Stimulated activated CD8-positive, alpha-beta memory T cell treated with anti-CD3 and anti-CD28 coated beads, Interleukin-7, amount 100 ng/mL, for 4 hours (primary cell): Measurements from ENCODE around the gene CCDC74B.
"Not testable (repeated sequence)": the region's sequence is repeated elsewhere in the genome, so short reads cannot be mapped to it uniquely, and the experiment has no call there.

Source experiments
- DNase-seq, 2 donors: peaks; one replicate each; pipeline ENCODE4 v3.0.0-alpha.2; 2020; ENCODE audit warnings: low read depth in 2 of 2

CCDC74B gene

DNA sequence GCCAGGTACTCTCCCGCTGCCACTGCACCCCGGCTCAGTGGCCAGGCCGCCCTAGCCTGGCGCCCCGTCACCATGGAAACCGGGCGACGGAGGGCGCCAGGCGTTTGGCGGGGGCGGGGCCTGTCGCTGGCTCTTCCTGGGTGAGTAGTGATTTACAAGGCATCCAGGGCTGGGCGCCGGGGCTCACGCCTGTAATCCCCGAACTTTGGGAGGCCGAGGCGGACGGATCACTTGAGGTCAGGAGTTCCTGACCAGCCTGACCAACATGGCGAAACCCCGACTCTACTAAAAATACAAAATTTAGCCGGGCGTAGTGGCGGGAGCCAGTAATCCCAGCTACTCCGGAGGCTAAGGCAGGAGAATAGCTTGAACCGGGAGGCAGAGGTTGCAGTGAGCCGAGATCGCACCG, at the start of gene CCDC74B:
TSS of gene CCDC74B (minus strand) at position 107 of the 409 bp plus-strand sequence. CDS start 116 bp downstream, outside the sequence.
- peak in 1 of 2 donors; percentile 47 for DNase-seq

DNA sequence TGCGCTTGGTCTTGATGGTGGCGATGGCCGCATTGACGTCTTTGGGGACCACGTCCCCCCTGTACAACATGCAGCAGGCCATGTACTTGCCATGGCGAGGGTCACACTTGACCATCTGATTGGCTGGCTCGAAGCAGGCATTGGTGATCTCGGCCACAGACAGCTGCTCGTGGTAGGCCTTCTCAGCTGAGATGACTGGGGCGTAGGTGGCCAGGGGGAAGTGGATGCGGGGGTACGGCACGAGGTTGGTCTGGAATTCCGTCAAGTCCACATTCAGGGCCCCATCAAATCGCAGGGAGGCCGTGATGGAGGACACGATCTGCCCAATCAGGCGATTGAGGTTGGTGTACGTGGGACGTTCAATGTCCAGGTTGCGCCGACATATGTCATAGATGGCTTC, 48.9 kb upstream of the CCDC74B start:
- not testable (repeated sequence) for DNase-seq

DNA sequence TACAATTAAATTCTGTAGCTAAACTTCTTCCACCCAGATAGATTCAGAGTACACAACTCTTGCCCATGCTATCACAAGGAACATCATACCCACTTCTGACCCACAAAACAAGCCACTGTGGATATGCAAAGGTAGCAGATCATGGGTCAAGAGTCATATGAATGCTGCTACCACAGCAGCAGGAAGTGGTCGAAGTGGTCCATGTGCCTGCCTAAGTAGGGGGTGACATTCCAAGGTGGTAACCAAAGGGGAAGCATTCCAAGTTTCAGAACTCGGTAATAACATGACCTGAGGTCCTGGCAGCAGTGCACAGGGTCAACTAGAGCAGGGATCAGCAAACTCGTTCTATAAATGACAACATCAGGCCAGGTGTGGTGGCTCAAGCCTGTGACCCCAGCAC, 47.5 kb upstream of the CCDC74B start:
- DNase-seq: not testable (repeated sequence)

DNA sequence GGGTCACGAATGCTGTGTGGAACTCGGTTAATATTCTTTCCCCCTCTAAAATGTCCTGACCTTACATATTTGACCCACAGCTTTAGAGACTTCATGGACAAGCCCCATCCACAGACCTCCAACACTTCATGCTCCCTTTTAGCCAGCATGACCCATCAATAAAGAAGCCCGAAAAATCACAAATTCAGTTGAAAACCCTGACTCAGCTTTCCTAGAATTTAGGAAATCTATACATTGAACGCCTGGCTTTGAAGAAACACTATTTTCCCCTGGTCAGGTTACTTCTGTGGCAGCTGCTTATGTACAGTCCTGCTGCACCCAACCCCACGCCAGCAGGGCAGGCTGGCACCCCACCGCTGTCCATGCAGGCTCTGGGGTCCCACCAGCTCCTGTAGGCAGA, 46.4 kb upstream of the CCDC74B start:
- not testable (repeated sequence) for DNase-seq

DNA sequence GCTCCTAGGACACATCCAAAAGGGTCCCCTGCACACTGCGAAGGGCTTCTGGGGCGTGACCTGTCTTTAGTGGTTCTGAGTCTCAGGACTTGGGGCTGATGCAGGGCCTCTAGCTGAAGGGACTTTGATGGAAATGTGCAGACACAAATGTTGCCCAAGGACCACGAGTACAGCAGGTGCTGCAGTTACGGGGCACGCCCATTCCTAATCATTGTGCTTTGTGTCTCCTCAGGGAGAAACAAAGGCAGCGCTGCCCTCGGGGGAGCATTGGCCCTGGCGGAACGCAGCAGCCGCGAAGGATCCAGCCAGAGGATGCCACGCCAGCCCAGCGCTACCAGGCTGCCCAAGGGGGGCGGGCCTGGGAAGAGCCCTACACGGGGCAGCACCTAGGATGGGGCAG, 45.3 kb upstream of the CCDC74B start:
- DNase-seq: no peak

DNA sequence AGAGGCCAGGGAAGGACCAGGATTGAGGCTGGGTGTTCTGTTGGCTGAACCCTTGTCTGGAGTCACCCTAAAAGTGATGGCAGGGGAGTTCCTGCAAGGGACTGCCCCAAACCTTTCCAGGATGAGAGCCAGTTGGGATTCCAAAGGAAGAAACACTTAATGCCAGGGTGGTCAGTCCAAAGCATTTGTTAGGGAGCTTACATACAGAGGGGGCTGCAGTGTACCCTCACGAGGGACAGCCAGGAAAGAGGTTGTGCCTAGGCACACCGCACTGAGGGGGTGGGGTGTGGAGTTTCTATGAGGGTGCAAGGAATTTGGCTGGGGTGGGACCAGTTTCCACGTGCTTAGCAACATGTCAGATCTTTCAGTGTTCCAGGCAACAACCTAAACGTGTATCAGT, 44.0 kb upstream of the CCDC74B start:
- DNase-seq: not testable (repeated sequence)

DNA sequence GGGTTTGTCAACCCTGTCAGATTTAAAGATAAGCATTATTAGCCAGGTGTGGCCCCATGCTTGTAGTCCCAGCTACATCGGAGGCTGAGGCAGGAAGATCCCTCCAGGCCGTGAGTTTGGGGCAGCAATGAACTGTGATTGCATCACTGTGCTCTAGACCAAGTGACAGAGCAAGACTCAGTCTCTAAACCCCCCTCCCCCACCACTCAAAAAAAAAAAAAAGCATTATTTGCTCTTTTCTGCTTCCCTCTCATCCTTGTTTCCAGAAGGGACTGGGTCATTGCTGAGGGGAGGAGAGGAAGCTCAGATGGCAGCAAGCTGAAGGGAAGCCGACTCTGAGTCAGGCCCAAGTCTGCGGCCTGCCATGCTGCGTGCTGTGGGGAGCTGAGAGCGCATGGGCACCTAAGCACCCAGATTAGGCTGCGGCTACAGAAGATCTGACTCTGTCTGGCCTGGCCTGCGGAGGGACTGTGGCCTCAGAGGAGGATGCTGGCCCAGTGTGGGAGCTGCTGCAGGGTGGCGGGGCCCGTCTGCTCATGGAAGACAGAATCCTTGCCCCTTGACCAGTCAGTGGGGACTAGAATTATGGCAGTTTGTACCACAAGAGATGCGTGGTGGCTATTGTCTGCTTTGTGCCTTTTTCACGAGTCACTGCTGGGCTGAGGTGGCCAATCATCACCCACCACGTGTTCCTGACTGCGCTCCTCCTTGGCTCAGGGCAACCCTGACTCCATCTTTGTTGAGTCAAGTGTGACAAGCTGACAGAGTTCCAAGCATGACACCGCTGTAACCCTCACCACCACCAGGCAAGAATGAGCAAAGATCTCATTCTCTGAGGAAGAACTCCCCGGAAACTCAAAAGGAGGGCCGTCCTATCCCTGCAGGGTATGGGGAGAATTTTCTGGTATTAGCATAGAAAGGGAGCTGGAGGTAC, 43.2 kb upstream of the CCDC74B start:
- DNase-seq: not testable (repeated sequence)

DNA sequence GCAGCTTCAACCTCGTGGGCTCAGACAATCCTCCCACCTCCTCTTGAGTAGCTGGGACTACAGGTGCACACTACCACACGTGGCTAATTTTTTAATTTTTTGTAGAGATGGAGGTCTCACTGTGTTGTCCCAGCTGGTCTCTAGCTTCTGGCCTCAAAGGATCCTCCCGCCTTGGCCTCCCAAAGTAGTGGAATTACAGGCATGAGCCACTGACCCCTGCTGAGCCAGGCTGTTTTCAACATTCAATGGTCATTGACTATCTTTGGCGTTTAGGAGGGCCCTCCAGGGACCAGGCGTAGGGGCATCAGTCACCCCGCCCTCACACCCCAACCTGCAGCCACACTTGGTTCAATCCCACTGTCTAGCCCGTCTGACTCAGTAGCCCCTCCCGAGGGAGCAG, 42.4 kb upstream of the CCDC74B start:
- DNase-seq: no peak

DNA sequence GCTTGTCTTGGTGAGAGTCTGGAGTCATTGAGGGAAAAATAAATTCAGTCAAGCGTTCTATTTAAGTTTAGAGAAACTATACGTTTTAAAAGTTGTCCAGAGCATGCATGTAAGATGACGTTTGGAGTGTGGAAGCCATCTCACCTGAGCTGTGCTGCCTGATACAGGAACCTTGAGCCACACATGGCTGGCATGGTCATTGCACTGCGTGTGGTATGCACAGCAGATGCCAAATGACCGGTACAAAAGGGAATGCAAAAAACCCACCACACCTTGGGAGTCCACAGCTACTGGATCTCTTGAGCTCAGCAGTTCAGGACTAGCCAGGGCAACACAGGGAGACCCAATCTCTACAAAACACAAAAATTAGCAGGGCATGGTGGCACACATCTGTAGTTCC, 41.5 kb upstream of the CCDC74B start:
- no peak for DNase-seq

DNA sequence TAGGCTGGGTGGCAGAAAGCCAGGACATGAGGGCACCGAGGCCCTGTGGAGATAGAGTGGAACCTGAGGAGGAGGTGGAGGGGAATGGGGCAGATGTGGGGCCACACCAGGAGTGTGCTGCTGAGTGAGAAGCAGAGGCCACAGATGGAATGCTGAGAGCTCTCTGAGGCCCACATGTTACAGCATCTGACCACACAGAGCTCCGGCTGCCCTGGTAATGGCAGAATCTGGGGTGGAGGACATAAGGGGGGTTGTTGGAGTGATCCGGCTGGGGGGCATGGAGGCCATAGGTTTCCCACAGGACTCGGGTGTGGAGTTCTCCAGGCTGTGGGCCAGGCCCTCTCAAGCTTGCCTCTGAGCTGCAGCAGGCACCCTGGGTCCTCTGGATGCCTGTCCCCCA, 41.0 kb upstream of the CCDC74B start:
- no peak for DNase-seq

DNA sequence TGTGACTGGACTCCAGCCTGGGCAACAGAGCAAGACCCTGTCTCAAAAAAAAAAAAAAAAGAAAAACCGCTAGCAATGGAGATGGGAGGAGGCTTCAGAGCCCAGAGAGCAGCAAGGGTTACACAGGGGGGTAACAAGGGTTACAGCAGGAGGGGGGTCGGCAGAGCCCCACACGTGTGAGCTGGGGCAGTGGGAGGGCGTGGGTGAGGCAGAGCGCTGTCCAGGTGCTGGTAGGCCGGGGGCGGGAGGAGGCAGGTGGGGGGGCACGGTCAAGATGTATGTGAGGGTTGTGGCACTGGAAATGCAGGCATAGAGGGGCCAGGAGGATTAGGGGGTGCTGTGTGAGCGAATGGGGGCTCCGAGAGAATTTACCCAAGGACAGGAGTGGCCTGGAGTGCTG, 40.5 kb upstream of the CCDC74B start:
- no peak for DNase-seq

DNA sequence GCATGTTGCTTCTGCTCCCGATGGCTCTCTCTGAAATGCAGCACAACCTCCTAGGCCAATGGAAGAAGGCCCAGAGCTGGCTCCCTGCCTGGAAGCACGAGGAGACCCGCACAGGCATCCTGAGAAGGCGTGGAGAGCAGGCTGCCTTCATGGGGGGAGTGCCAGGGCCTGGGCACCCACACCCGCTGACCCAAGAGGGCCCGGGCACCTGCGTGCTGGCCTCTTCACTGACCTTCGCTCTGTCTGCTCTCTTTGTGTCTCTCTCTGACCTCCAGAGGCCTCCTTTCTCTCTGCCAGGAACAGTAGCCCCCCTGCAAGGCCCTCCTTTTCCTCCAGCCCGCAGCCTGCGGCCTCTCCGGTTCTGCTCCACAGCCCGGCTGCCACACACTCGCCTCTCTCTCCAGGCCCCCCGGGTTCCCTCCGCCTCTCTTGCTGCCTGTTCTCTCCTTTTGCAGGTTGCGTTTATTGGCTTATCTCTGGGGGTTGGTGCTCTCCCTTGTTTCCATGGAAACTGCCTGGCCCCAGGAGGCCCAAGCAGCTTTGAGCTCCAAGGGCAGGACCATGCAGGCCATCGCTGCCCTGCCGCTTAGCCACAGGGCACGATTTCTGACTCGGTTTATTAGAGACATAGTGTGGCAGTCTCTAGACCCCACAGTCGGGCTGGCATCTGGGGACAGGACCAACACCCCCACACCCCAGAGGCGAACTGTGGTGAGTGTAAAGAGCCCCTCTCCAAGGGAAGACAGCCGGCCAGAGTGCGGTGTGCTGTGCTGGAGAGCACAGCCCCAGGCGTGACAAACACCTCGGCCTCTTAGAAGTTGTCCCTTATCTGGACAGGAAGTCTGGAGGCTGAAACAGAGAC, 38.8 kb upstream of the CCDC74B start:
- DNase-seq: no peak

DNA sequence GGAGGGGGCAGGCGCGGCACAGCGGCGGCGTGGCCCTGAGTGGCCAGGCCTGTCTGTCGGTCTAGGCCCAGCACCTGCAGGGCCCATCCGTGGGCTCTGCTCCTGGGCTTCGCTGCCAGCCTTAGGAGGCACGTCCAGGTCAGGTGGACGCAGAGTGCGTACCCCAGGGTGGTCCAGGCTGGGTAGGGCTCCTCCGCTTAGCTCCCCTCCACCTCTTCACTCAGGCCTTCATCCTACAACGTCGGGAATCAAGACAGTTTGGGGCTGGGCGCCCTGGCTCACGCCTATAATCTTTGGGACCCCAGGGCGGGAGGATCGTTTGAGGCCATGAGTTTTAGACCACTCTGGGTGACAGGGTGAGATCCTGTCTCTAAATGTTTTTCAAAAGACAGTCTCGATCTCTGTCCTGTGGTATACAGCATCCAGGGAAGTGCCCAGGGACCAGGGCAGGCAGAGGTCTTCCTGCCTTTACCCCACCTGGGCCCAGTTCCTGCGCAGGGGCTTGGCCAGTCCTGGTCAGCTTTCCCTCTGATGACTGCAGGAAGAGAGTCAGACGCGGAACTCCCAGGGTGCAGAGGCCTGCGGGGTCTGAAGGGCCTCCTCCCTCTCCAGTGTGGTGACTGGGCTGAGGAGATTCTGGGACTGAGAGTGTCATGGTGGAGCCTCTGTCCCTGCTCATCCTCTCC, 38.1 kb upstream of the CCDC74B start:
- not testable (repeated sequence) for DNase-seq

DNA sequence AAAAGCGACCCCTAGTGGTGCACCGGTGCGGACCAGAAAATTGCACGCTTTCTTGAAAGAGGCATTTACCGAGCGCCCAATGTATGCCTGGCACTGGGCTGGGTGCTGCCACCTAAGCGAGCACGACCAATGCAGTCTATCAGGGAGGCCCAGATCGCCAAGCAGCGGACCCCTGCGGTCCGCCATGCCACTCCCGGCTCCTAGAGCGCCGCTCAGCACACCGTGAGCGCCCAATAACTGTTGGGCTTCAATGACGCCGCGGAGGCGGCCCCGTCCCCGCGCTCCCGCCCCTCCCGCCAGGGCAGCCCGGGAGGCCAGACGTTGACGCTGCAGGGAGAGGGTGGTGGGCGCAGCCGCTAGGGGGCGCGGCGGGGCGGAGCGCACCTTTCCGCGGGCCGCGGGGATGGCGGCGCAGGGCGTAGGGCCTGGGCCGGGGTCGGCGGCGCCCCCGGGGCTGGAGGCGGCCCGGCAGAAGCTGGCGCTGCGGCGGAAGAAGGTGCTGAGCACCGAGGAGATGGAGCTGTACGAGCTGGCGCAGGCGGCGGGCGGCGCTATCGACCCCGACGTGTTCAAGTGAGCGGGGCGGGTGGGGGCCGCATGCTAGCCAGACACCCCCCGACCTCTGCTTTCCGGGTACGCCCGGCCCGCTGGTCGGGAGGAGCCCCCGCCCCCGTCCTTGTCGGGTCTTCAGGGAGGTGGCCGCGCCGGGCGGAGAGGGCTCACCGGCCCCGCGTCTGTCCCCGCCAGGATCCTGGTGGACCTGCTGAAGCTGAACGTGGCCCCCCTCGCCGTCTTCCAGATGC, 37.2 kb upstream of the CCDC74B start, which contains the start of gene MZT2B:
TSS of gene MZT2B (plus strand) at position 383 of the 803 bp plus-strand sequence. CDS start at position 404, 21 bp downstream.
- peak; percentile 78 to 88 for DNase-seq

DNA sequence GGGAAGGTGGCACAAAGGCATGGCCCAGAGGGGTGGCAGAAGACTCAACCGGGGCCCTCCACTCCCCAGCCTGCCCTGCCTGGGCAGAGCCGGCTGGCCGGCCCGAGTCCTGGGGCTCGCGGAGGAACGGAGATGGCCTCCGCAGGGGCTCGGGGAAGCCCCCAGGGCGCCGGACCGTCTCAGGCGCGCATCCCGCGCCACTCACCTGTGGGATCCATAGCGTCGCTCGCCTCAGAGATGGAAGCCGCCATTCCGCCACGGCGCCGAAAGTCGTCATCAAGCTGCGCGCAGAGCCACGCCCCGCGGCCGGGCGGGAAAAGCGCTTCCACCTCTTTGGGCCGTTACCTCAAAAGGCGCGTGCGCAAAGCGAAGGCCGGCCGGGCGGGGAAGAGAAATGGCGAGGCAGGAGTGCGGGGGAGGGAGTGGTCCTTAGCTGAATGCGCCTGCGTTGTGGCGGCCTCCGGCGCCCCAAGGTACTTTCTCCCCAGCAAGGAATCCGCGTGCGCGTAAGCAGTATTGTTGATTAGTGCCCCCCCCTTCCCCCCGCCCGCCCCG, 36.5 kb upstream of the CCDC74B start, which contains the start of gene SMPD4:
TSS of gene SMPD4 (minus strand) at position 278 of the 555 bp plus-strand sequence. CDS start 5,010 bp downstream, outside the sequence.
- peak; percentile 97 to 98 for DNase-seq

DNA sequence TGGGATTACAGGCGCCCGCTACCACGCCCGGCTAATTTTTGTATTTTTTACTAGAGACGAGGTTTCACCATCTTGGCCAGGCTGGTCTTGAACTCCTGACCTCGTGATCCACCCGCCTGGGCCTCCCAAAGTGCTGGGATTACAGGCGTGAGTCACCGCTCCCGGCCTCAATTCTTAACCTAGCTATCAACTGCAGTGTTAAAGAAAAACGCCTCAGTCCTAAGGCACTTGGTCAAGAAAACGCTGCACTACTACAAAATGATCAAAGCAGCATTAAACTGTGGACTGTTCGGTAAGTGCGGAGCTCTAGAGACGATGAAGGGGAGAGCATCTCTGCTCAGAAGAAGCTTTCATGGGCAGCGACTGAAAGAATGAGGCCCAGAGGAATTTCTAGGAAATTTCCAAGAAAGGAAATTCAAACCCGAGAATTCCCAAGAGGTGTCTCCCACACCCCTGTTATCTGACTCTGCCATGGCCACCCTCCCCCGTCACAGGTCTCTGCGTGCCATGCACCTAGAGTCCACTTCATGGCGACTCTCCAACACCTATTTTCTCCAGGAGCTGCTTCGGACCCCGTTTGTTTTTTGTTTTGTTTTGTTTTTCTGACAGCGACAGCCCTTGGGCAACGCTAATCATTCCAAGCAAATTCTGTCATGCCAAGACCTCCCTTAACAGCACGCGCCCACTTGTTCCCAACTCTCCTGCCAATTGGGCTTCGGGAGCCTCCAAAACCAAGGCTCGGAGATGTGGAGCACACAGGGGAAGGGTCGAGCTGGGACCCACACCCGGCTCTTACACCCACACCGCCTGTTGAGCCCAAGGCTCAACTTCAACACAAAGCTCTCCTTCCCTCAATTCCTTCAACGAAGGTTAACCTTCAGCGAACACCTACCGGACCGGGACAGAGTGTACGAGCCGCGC, 35.8 kb upstream of the CCDC74B start:
- not testable (repeated sequence) for DNase-seq

DNA sequence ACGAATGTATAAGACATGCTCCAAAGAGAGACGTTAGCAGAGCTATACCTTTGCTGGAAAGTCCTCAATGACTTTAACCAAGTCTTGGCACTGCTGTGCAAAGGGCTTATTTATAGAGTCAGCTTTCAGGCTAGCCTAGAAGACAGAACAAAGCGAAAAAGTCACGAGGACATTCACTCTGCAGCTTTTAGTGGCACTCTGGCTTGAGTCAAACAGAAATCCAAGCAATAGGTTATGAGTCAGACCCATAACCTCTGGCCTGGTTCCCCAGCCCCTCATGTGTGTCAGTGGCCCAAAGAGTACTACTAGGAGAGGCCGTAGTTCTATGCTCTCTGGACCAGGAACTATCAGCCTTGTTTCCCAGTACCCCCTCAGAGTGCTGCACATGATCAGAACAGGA, 30.0 kb upstream of the CCDC74B start:
- not testable (repeated sequence) for DNase-seq

DNA sequence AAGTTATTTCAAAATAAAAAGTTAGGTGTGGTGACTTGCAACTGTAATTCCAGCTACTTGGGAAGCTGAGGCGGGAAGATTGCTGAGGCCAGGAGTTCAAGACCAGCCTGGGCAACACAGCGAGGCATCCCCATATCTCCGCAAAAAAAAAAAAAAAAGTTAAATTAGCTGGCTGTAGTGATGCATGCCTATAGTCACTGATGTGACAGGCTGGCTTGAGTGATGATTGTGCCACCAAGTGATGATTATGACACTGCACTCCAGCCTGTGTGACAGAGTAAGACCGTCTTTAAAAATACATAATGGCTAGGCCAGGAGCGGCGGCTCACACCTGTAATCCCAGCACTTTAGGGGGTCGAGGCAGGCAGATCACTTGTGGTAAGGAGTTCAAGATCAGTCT, 25.0 kb upstream of the CCDC74B start:
- DNase-seq: no peak

DNA sequence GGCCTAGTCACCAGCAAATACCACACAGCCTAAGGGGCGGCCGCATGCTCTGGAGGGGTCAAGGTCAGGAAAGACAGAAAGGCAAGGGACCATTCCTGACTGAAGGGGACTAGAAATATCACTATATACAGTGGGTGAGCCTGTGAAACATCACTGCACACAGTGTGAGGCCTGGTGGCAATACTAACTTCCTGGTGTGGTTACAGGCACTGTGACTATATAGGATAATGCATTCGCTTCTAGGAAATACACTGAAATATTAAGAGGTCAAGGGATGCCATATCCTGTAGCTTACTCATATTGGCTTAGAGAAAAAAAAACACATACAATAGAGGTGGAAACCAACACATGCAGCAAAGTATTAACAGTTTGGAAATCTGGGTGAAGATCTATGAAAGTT, 24.3 kb upstream of the CCDC74B start:
- not testable (repeated sequence) for DNase-seq
